ENCODE data around the gene CAMK2B.

Gene CAMK2B

GRCh38 chr7:44305564-44306507 lies 19.6 kb downstream of the CAMK2B start:
- no peak for DNase-seq (ENCODE audit: low read depth)
- no peak for TF ChIP-seq CTCF (conservative IDR thresholded peaks at IDR 0.05; ENCODE audit: low read depth, low read length)
- no peak overlapping the region for H3K4me3 ChIP-seq (ENCODE audit: low read length)

- H3K4me3 ChIP-seq (ENCODE audit: low read length), result no peak overlapping the region
- no peak for TF ChIP-seq CTCF (conservative IDR thresholded peaks at IDR 0.05; ENCODE audit: low read depth, low read length)
Observed at GRCh38 chr7:44294325-44295069, 30.9 kb downstream of the CAMK2B start.

GRCh38 chr7:44293561-44294324 lies 31.7 kb downstream of the CAMK2B start:
- TF ChIP-seq CTCF (conservative IDR thresholded peaks at IDR 0.05; ENCODE audit: low read depth, low read length), result no peak
- DNase-seq (ENCODE audit: low read depth), result no peak

More at GRCh38 chr7:44294325-44295069, 30.9 kb downstream of the CAMK2B start:
- no peak for DNase-seq (ENCODE audit: low read depth)

GRCh38 chr7:44292876-44293560 lies 32.4 kb downstream of the CAMK2B start:
- no peak for DNase-seq (ENCODE audit: low read depth)
- no peak overlapping the region for H3K4me3 ChIP-seq (ENCODE audit: low read length)
- no peak for TF ChIP-seq CTCF (conservative IDR thresholded peaks at IDR 0.05; ENCODE audit: low read depth, low read length)

More at GRCh38 chr7:44293561-44294324, 31.7 kb downstream of the CAMK2B start:
- no peak overlapping the region for H3K4me3 ChIP-seq (ENCODE audit: low read length)

- no peak overlapping the region for H3K4me3 ChIP-seq (ENCODE audit: low read length)
- TF ChIP-seq CTCF (conservative IDR thresholded peaks at IDR 0.05; ENCODE audit: low read depth, low read length), result no peak
- no peak for DNase-seq (ENCODE audit: low read depth)
Observed at GRCh38 chr7:44292420-44292817, 33.0 kb downstream of the CAMK2B start.

GRCh38 chr7:44291733-44292419 lies 33.5 kb downstream of the CAMK2B start:
- no peak for DNase-seq (ENCODE audit: low read depth)
- no peak for TF ChIP-seq CTCF (conservative IDR thresholded peaks at IDR 0.05; ENCODE audit: low read depth, low read length)
- H3K4me3 ChIP-seq (ENCODE audit: low read length), result no peak overlapping the region

Data from retinal pigment epithelial cell (primary cell).